Measurements from ENCODE around the gene S100A12.

- TF ChIP-seq POLR2AphosphoS5 (IDR thresholded peaks at IDR 0.05; ENCODE audit: low read depth) (no peak; the same call in 1 of the 2 replicates), CTCF (IDR thresholded peaks at IDR 0.05; ENCODE audit: insufficient read depth, low read length) (no peak), REST (IDR thresholded peaks at IDR 0.05; ENCODE audit: insufficient replicate concordance, low read depth) (no peak)
Measured at GRCh38 chr1:153360592-153361479, 14.6 kb downstream of the S100A12 start.

Data from HL-60 (cell line).